Endodermal cell (in vitro differentiated cells): ENCODE measurements around the gene MCHR2. TPM values are rescaled to one million over a fixed set of nuclear protein-coding genes. Genes with fewer than 3 reads are reported as not detected.
"Not testable (repeated sequence)": the region's sequence is repeated elsewhere in the genome, so short reads cannot be mapped to it uniquely, and the experiment has no call there.

Source experiments
- DNase-seq: peaks from one replicate; pipeline ENCODE4 v3.0.0-alpha.2; 2017
- H3K27ac ChIP-seq: 2 replicates; pipeline ENCODE4 v1.5.1; 2013; ENCODE audit warnings: mild to moderate bottlenecking, low read depth, low read length, moderate library complexity
- H3K27me3 ChIP-seq: 2 replicates; pipeline ENCODE4 v1.6.1; 2013; ENCODE audit warnings: mild to moderate bottlenecking, low read length, moderate library complexity; ENCODE audit not compliant: insufficient read depth, control insufficient read depth, poor library complexity, severe bottlenecking
- H3K36me3 ChIP-seq: 2 replicates; pipeline ENCODE4 v1.7.0; 2013; ENCODE audit warnings: mild to moderate bottlenecking, low read length, moderate library complexity; ENCODE audit not compliant: control insufficient read depth, insufficient read depth
- H3K4me1 ChIP-seq: one replicate; pipeline ENCODE4 v1.7.0; 2013; ENCODE audit warnings: low read length; ENCODE audit not compliant: control insufficient read depth, insufficient read depth
- H3K4me3 ChIP-seq: 2 replicates; pipeline ENCODE4 v1.5.1; 2013; ENCODE audit warnings: mild to moderate bottlenecking, low read length, moderate library complexity
- H3K9ac ChIP-seq: 2 replicates; pipeline ENCODE4 v1.6.1; 2013; ENCODE audit warnings: mild to moderate bottlenecking, low read length, moderate library complexity; ENCODE audit not compliant: poor library complexity, severe bottlenecking; ENCODE audit errors: extremely low read depth
- H3K9me3 ChIP-seq: 2 replicates; pipeline ENCODE4 v1.6.1; 2013; ENCODE audit warnings: mild to moderate bottlenecking, low read length, moderate library complexity; ENCODE audit not compliant: control insufficient read depth
- H3K27ac Mint-ChIP-seq: 2 replicates; pipeline ENCODE4 v1.8.0; 2020; ENCODE audit warnings: mixed read lengths
- H3K27me3 Mint-ChIP-seq: 2 replicates; pipeline ENCODE4 v1.8.0; 2021; ENCODE audit warnings: mild to moderate bottlenecking, mixed read lengths; ENCODE audit not compliant: insufficient read depth
- H3K36me3 Mint-ChIP-seq: 2 replicates; pipeline ENCODE4 v1.8.0; 2020; ENCODE audit warnings: low read depth, mixed read lengths
- H3K4me1 Mint-ChIP-seq: 2 replicates; pipeline ENCODE4 v1.8.0; 2020; ENCODE audit warnings: mixed read lengths
- H3K4me3 Mint-ChIP-seq: 2 replicates; pipeline ENCODE4 v1.8.0; 2020; ENCODE audit warnings: mild to moderate bottlenecking, moderate library complexity, mixed read lengths
- H3K9me3 Mint-ChIP-seq: 2 replicates; pipeline ENCODE4 v1.8.0; 2020; ENCODE audit warnings: mild to moderate bottlenecking, mixed read lengths
- CTCF ChIP-seq: fragments of 200-600 bp; sonication (generic); conservative IDR thresholded peaks from 2 replicates; pipeline ENCODE4 v1.5.0; 2021; ENCODE audit warnings: antibody characterized with exemption, mild to moderate bottlenecking
- WGBS, 2 experiments: methylation state at CpG; one replicate each; pipeline versions ENCODE4 v1.1.5 to v1.1.7; 2013; ENCODE audit warnings: missing lambda C conversion rate in 2 of 2, mixed read lengths in 1 of 2; ENCODE audit not compliant: insufficient coverage in 1 of 2, insufficient read length in 1 of 2; 5-methylcytosine and 5-hydroxymethylcytosine counted together
- long read RNA-seq, 4 experiments: library from polyadenylated mRNA in 2 of 4; library from RNA in 1 of 4; library from capped mRNA in 1 of 4; stranded (forward) in 3 of 4; unstranded in 1 of 4; transcript quantifications; one replicate each; pipeline ENCODE4 v2.0.0, GENCODE V29; 2020 to 2021; ENCODE audit warnings: inconsistent platforms in 1 of 4
- polyA plus RNA-seq, 2 experiments: library from polyadenylated mRNA; stranded (reverse); fragments of 50-300 nt; gene quantifications; one replicate each; pipeline ENCODE4 v1.2.3, GENCODE V29; 2013
- total RNA-seq, 2 donors: library from RNA; stranded (reverse); fragmentation: NEBNext Ultra II Directional in 1 of 2; extraction: Animal tissue kit (Norgen Biotek cat#: 25700) in 1 of 2; gene quantifications; 2 replicates in 1 of 2; 3 replicates in 1 of 2; pipeline ENCODE4 v1.2.1, GENCODE V29; 2021

MCHR2 gene, protein sequence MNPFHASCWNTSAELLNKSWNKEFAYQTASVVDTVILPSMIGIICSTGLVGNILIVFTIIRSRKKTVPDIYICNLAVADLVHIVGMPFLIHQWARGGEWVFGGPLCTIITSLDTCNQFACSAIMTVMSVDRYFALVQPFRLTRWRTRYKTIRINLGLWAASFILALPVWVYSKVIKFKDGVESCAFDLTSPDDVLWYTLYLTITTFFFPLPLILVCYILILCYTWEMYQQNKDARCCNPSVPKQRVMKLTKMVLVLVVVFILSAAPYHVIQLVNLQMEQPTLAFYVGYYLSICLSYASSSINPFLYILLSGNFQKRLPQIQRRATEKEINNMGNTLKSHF
- total RNA-seq, result not detected
- not detected for polyA plus RNA-seq (2013, experiment 1 of 2)
- not detected for polyA plus RNA-seq (2013, experiment 2 of 2)
- long read RNA-seq, experiment 1, result 0 reads
- long read RNA-seq, experiment 2, result 0 reads
- long read RNA-seq, experiment 3, result 0 reads
- long read RNA-seq, experiment 4, result 0 reads

DNA sequence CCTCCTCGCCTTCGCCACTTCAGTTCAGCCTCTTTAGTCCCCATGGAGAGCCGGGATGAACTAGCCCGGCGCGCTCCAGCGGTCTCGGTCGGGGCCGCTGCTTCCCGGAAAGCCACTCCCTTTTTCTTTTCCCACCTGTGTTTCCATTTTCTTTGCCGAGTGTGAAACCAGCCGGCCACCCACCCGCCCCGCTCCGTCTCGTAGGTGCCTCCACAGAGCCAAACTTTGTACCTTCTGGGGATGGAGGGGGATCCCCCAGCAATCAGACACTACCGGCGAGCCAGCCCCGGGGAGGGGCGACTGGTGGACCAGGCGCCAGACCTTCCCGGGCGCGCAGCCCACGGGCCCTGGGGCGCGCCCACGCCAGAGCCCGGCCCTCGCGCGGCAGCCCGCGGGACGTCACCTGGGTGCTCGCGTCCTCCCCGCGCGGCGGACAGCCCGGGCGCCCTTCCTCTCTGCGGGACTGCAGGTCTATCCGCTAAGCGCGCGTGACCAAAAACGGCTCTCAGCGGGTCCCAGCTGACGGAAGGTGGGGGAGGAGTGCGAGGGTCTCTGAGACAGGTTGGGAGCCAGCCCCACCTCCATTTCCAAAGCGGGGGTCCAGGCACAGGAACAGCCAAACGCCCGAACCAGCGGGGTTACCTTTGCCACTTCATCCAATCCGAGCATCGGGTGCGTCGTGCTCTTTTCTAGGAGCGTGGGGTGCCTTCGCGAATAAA lies at the start of gene MCHR2:
Gene MCHR2 (minus strand): TSS at position 691 of the 719 bp plus-strand sequence. CDS start 38,076 bp downstream, outside the sequence.
- TF ChIP-seq CTCF, result no peak
- 4 to 8% methylated on average over 28 to 64 of the region's 64 CpGs for WGBS, 2 experiments
- no peak within 1 kb of the TSS for H3K27ac Mint-ChIP-seq
- Histone ChIP-seq H3K9ac (no peak within 1 kb of the TSS), H3K36me3 (no peaks in the 10 kb centered on the region), H3K4me3 (peak within 1 kb of the TSS; percentile 75), H3K27ac (no peak within 1 kb of the TSS), H3K9me3 (no peaks in the 10 kb centered on the region), H3K27me3 (peaks cover 47% of the 10 kb centered on the region), H3K4me1 (no peaks in the 10 kb centered on the region)
- no peaks in the 10 kb centered on the region for H3K9me3 Mint-ChIP-seq
- H3K4me1 Mint-ChIP-seq, result peaks cover 6% of the 10 kb centered on the region
- DNase-seq, result peak; percentile 76
- no peaks in the 10 kb centered on the region for H3K36me3 Mint-ChIP-seq
- H3K4me3 Mint-ChIP-seq, result peak within 1 kb of the TSS; percentile 69
- peaks cover 59% of the 10 kb centered on the region for H3K27me3 Mint-ChIP-seq

DNA sequence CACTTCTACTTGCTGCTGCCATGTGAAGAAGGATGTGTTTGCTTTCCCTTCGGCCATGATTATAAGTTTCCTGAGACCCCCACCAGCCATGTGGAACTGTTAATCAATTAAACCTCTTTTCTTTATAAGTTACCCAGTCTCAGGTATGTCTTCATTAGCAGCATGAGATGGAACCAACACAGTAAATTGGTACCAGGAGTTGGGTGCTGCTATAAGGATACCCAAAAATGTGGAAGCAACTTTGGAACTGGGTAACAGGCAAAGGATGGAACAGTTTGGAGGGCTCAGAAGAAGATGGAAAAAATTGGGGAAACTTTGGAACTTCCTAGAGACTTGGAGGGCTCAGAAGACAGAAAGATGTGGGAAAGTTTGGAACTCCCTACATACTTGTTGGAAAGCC lies 44.5 kb upstream of the MCHR2 start:
- H3K27ac Mint-ChIP-seq, H3K9me3 ChIP-seq, H3K4me1 ChIP-seq, DNase-seq, H3K27me3 ChIP-seq, H3K27ac ChIP-seq, H3K4me3 Mint-ChIP-seq, H3K36me3 ChIP-seq, H3K9ac ChIP-seq, H3K36me3 Mint-ChIP-seq, H3K4me1 Mint-ChIP-seq, H3K4me3 ChIP-seq: not testable (repeated sequence)
- peaks cover 32% of the 10 kb centered on the region for H3K27me3 Mint-ChIP-seq
- H3K9me3 Mint-ChIP-seq, result peaks cover 12% of the 10 kb centered on the region
- 76% methylated on average over 1 of the region's 1 CpG; no CpG with 5 or more reads in 1 of the 2 experiments for WGBS, 2 experiments

- H3K9me3 Mint-ChIP-seq, result peaks cover 10% of the 10 kb centered on the region
- no peak for DNase-seq
- Histone ChIP-seq H3K36me3 (no peaks in the 10 kb centered on the region), H3K9me3 (no peaks in the 10 kb centered on the region), H3K4me1 (no peaks in the 10 kb centered on the region), H3K4me3 (no peak overlapping the region), H3K27ac (no peak overlapping the region), H3K27me3 (no peaks in the 10 kb centered on the region), H3K9ac (no peak overlapping the region)
- TF ChIP-seq CTCF, result no peak
- no peak overlapping the region for H3K27ac Mint-ChIP-seq
- peaks cover 5% of the 10 kb centered on the region for H3K4me1 Mint-ChIP-seq
- H3K4me3 Mint-ChIP-seq, result no peak overlapping the region
- WGBS, 2 experiments, result 89 to 93% methylated on average over 6 to 8 of the region's 8 CpGs
- peaks cover 19% of the 10 kb centered on the region for H3K27me3 Mint-ChIP-seq
- no peaks in the 10 kb centered on the region for H3K36me3 Mint-ChIP-seq
Measured at GRCh38 chr6:100035873-100036653, 42.0 kb upstream of the MCHR2 start.
